ENCODE results near the gene GTF3C2. TPM values are rescaled to one million over a fixed set of nuclear protein-coding genes. Genes with fewer than 3 reads are reported as not detected.

Gene GTF3C2
- total and polyA plus RNA-seq, 2 of the 13 experiments (the other 11 are each of a cell fraction or from before 2014, with no cell fraction given): 77.5 to 130 TPM

DNA sequence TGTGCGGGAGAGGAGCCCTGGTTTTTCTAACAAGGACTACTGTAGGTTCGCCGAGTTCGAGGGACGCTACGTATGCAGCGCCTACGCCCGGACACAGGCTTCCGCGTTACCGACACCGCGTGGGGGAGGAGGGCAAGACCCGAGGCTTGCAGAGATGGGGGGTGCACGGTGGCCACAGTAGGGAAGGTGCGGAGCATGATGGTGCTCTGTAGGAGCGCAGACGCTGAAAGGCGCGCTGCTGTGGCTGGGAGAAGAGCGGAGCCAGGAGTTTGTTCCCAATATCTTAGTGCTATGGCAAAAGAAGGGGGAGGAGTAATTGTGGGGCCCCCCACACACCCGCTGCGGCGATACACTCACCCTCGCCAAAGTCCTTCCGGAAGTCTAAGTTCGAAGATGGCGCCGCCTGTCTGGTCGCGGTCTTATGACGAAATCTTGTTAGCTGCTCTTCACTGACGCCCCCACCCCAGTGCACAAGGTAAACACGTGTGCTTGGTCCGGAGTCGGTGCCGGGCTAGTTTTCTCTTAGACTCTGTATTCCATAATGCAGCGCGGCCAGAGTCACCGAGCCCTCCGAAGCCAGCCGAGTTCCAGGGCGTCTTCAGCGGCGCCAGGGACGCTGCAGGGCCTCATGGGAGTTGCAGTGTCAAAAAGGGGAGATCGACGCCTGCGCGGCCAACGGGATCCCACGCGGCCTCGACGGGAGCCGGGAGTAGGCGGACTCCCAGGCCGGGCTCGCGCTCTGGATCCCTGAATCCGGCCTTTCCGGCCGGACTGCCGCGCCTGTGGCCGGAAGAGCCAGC, at the start of gene GTF3C2 (continued):
- TF ChIP-seq NRL (CRISPR knock-in tag; IDR thresholded peaks at IDR 0.05; ENCODE audit: borderline replicate concordance) (peak; percentile 67; the same call in 1 of the 2 replicates), ZNF235 (CRISPR knock-in tag; IDR thresholded peaks at IDR 0.05; ENCODE audit: borderline replicate concordance) (no peak), HMGA1 (CRISPR knock-in tag; conservative IDR thresholded peaks at IDR 0.05) (no peak), CENPX (CRISPR knock-in tag; IDR thresholded peaks at IDR 0.05) (no peak), CREM (IDR thresholded peaks at IDR 0.05) (peak; percentile 100), CREM (CRISPR knock-in tag; IDR thresholded peaks at IDR 0.05) (peak; percentile 77), TARDBP (CRISPR knock-in tag; IDR thresholded peaks at IDR 0.05) (peak; percentile 75; the same call in 1 of the 2 replicates), ZBTB7B (CRISPR knock-in tag; IDR thresholded peaks at IDR 0.05) (peak; percentile 78; the same call in 1 of the 2 replicates), XBP1 (CRISPR knock-in tag; IDR thresholded peaks at IDR 0.05) (no peak), ZNF274 (CRISPR knock-in tag; IDR thresholded peaks at IDR 0.05) (peak; percentile 58; the same call in 1 of the 2 replicates), RNF2 (conservative IDR thresholded peaks at IDR 0.05; ENCODE audit: low read depth) (peak; percentile 96), MLXIP (CRISPR knock-in tag; IDR thresholded peaks at IDR 0.05; ENCODE audit: borderline replicate concordance) (peak; percentile 71; the same call in 1 of the 2 replicates), SIN3A (IDR thresholded peaks at IDR 0.05; ENCODE audit: borderline replicate concordance, low read depth, low read length) (peak; percentile 89), ARNT2 (CRISPR knock-in tag; IDR thresholded peaks at IDR 0.05; ENCODE audit: low read depth) (peak; percentile 66; the same call in 1 of the 2 replicates), ZNF879 (CRISPR knock-in tag; IDR thresholded peaks at IDR 0.05) (peak; percentile 69), ZC3H13 (CRISPR knock-in tag; IDR thresholded peaks at IDR 0.05) (peak; percentile 47), KAT8 (CRISPR knock-in tag; IDR thresholded peaks at IDR 0.05) (peak; percentile 99), ZNF3 (CRISPR knock-in tag; IDR thresholded peaks at IDR 0.05) (peak; percentile 28), ZNF619 (CRISPR knock-in tag; IDR thresholded peaks at IDR 0.05) (peak; percentile 83; the same call in 1 of the 2 replicates), TOPORS (CRISPR knock-in tag; IDR thresholded peaks at IDR 0.05) (no peak), THAP7 (CRISPR knock-in tag; IDR thresholded peaks at IDR 0.05) (peak; percentile 93), ZNF781 (CRISPR knock-in tag; IDR thresholded peaks at IDR 0.05; ENCODE audit: borderline replicate concordance, not compliant biosample characterization) (peak; percentile 77), ETV5 (CRISPR knock-in tag; IDR thresholded peaks at IDR 0.05; ENCODE audit: borderline replicate concordance) (peak; percentile 87)
- TF ChIP-seq, protein P1, sequence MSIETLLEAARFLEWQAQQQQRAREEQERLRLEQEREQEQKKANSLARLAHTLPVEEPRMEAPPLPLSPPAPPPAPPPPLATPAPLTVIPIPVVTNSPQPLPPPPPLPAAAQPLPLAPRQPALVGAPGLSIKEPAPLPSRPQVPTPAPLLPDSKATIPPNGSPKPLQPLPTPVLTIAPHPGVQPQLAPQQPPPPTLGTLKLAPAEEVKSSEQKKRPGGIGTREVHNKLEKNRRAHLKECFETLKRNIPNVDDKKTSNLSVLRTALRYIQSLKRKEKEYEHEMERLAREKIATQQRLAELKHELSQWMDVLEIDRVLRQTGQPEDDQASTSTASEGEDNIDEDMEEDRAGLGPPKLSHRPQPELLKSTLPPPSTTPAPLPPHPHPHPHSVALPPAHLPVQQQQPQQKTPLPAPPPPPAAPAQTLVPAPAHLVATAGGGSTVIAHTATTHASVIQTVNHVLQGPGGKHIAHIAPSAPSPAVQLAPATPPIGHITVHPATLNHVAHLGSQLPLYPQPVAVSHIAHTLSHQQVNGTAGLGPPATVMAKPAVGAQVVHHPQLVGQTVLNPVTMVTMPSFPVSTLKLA (IDR thresholded peaks at IDR 0.05): peak; percentile 90
- TF ChIP-seq, protein P2, sequence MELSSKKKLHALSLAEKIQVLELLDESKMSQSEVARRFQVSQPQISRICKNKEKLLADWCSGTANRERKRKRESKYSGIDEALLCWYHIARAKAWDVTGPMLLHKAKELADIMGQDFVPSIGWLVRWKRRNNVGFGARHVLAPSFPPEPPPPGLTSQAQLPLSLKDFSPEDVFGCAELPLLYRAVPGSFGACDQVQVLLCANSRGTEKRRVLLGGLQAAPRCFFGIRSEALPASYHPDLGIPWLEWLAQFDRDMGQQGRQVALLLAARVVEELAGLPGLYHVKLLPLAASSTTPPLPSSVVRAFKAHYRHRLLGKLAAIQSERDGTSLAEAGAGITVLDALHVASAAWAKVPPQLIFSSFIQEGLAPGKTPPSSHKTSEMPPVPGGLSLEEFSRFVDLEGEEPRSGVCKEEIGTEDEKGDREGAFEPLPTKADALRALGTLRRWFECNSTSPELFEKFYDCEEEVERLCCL (CRISPR knock-in tag; IDR thresholded peaks at IDR 0.05; ENCODE audit: borderline replicate concordance): peak; percentile 88; the same call in 1 of the 2 replicates
